NCI-H446 treated with DMSO at 0.1 percent for 48 hours (cell line): Measurements from ENCODE around the gene NETO2.
"Not testable (repeated sequence)": the region's sequence is repeated elsewhere in the genome, so short reads cannot be mapped to it uniquely, and the experiment has no call there.

Source experiments
- DNase-seq: peaks from one replicate; lab custom pipeline; 2025; lab: John Stamatoyannopoulos, UW

The NETO2 gene

DNA sequence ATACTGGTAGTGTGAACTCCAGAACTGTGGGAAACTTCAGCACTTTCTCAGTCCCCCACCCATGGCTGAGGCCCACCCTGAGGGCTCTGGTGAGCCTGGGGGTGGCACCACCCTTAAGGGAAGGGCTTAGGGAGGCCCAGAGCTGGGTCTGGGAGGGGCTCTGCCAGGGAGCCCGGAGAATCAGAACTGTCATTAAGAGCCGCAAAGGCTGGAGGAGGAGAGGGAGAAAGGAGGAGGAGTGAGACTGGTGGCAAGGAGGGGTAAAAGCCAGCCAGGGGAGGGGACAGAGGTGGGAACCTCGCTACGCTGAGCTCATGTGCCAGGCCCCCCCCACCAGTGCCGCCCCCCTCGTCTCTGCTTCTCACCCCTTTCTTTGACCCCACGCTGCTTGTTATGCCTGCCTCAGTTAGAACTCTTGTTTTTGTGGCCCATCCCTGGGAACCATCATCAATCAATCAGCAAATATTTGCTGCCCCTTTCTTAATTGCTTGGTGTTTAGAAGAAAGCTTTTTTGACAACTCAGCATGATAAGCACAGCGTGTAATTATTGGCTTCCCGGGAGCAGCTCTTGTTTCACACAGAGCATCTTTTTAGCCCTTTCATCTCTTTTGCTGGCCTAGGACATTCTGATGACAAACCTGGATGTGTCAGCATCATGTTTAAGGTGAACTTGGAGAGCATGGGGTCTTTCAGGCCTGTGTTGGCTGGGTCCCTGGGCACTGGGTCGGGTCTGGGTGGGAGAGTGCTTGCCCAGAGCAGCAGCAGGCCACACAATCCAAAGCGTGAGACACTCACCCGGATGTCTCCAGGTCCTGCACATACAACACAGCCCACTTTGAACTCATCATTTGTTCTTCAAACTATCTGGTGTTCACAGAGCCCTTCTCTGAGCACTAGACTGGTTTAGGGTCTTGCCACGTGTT lies 77.7 kb downstream of the NETO2 start:
- DNase-seq = no peak

GRCh38 chr16:47064775-47065174 lies 79.0 kb downstream of the NETO2 start:
- DNase-seq = no peak

- no peak for DNase-seq
Observed at GRCh38 chr16:47063011-47063724, 80.6 kb downstream of the NETO2 start.

DNA sequence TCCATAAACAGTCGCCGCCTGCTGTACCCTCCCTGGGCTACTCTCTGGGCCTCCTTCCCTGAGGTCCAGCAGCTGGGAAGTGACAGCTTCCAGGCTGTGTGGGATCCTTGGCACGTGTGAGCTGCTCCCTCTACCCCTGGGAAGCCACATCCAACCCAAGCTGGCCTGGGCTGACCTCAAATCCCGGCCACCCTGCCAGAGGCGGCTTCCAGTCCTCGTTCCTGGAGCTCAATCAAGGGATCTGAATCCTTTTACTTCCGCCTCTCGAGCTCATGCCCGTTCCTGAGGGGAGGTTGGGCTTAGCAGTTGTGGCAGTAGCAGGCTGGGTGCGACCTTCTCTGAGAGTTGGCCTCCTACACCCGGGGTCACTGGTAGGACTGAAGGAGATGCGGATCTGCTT lies 82.5 kb downstream of the NETO2 start:
- DNase-seq = no peak

DNA sequence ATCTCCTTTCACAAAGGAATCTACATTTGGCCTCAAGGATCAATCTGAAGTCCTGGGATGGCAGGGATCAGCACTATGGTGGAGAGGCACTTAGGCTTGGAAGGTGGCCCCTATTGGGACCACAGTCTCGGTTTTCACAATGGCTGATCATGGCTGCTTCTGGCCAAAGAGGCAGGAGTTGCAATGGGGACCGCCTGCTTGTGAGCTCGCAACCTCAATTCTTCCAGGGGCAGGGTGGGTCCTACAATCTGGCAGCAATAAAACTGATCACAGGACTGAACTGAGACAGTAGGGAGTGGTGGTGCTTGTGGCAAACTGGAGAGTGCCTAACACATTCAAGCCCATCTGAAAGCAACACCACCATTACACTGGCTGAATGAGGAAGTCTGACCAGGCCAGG lies 83.1 kb downstream of the NETO2 start:
- no peak for DNase-seq

- DNase-seq = no peak
Observed at GRCh38 chr16:47059991-47060390, 83.8 kb downstream of the NETO2 start.

DNA sequence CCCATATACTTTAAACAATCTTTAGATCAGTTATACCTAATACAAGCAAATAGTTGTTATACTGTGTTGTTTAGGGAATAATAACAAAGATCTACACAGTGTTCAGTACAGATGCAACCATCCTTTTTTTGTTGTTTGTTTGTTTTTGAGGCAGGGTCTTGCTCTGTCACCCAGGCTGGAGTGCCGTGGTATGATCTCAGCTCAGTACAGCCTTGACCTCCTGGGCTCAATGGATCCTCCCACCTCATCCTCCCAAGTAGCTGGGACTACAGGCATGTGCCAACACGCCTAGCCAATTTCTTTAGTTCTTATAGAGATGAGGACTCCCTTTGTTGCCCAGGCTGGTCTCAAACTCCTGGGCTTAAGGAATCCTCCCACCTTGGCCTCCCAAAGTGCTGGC lies 84.6 kb downstream of the NETO2 start:
- not testable (repeated sequence) for DNase-seq

GRCh38 chr16:47058295-47059086 lies 85.3 kb downstream of the NETO2 start:
- no peak for DNase-seq

GRCh38 chr16:47057630-47057993 lies 86.1 kb downstream of the NETO2 start:
- no peak for DNase-seq

DNA sequence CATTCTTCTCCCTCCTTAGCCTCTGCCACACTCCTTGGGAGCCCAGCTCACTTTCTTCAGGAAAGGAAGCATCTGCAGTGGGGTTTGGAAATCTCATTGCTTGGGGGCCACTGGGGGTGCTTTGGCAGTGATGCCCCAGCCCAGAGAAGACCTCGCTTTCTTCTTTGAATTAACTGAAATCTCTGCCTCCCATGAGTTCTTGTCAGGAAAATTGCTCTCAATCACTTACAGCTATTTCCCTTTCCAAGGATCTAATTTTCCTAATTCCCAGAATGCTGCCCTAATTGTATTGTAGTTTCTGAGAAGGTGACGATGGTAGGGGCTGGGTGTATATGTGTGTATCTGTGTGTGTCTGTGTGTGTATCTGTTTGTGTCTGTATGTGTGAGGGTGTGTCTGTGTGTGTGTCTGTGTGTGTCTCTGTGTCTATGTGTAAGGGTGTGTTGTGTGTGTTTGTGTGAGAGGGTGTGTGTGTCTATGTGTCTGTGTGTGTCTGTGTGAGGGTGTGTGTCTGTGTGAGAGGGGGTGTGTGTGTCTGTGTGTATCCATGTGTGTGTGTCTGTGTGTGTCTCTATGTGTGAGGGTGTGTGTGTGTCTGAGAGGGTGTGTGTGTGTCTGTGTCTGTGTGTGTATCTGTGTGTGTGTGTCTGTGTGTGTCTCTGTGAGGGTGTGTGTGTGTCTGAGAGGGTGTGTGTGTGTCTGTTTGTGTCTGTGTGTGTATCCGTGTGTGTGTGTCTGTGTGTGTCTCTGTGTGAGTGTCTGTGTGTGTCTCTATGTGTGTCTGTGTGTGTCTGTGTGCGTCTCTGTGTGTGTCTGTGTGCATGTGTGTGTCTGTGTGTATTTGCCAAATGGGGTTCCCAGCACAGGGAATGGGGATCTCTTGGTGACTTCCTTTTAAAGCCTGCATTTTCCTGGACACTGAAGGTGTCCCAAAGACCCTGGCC lies 86.8 kb downstream of the NETO2 start:
- no peak for DNase-seq

GRCh38 chr16:47056061-47056460 lies 87.7 kb downstream of the NETO2 start:
- DNase-seq = not testable (repeated sequence)

DNA sequence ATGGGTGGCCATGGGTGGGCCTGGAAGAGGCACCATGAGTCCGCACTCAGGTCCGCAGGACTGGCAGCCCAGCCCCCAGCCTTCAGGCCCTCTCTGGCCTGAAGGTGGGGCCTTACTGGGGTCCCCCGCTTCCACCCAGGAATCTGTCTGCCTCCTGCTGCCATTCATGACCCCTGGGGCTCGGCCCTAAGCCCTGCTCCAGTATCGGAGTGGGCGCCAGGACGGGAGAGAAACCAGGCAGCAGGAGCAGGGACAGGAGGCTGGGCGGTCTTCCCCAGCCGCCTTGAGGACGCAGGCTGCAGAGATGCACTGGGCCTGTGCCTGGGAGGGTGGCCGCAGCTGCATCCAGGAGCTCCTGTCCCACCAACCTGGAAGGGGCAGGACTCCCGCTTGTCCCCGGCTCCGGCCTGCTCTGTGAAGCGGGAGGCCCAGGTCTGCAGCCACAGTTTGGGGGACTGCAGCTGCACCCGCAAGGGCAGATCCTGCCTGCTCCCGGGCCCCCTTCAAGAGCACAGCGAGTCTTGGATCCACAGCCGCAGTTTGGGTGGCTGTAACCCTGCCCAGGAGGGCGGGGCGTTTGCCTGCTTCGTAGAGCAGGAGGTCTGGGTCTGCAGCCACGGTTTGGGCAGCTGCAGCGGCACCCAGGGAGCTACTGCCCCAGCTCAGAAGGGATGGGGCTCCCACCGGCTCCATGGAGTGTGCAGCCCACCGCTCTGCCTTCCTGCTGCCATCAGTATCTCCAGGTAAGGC lies 88.4 kb downstream of the NETO2 start:
- DNase-seq = no peak

DNA sequence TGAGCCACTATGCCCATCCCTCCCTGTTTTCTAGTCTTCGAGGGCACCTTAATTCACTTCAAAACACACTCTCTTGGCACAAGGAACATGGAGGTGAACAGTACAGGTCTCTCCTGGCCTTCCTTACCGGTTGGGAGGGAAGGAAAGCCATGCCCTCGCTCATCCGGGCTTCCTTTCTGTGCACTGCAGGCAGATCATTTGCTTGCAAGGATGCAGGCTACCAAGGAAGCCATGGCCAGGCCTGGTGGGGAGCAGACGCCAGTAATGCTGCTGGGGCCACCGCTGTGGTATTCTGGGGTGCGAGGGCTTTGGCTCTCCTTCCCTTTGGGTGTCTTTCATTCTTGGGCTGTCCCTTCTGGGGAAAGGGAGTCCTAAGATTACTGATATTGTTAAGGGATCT lies 89.4 kb downstream of the NETO2 start:
- no peak for DNase-seq

- no peak for DNase-seq
Observed at GRCh38 chr16:47053895-47054294, 89.8 kb downstream of the NETO2 start.

- no peak for DNase-seq
Observed at GRCh38 chr16:47052666-47053640, 90.8 kb downstream of the NETO2 start.

- no peak for DNase-seq
Observed at GRCh38 chr16:47051031-47051430, 92.7 kb downstream of the NETO2 start.

GRCh38 chr16:47049901-47050583 lies 93.7 kb downstream of the NETO2 start:
- DNase-seq = no peak

DNA sequence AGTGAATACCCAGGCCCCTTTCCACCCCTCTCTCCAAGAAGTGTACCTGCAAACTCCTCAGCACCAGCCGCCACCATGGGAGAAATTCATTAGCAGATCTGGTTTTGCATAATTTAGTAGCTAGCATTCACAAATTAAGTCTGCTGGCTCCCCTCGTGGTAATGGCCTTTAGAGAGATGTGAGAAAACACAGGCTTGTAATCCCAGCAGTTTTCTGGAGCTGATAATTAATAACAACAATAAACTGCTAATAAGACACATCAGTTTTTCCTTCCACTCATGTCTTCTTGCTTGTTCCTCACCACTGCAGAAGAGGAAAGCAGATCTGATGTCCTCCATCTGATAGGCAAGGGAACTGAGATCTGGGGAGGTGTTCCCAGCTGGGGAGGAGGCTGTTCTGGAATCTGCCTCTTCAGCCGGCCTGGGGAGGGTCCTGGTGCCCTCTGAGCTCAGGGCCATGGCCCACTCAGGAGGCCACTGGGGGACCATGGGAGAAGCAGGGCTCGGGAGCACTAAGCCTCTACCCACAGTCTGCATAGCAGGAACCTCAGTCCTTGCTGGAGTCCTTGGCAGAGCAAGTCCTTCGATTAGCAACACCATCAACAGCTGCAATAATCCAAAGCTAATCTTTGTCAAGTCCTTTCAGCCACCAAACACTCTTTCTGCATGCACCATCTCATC lies 96.1 kb downstream of the NETO2 start:
- no peak for DNase-seq
